ENCODE data around the gene KIFAP3.
"Not testable (repeated sequence)": the region's sequence is repeated elsewhere in the genome, so short reads cannot be mapped to it uniquely, and the experiment has no call there.

The KIFAP3 gene

GRCh38 chr1:170064821-170065220 is 9.7 kb downstream of the KIFAP3 start:
- DNase-seq (ENCODE audit: extremely low read depth in 1 of 2, low read depth in 1 of 2) = no peak

GRCh38 chr1:170063109-170063826 is 11.2 kb downstream of the KIFAP3 start:
- DNase-seq (ENCODE audit: extremely low read depth in 1 of 2, low read depth in 1 of 2) = no peak

GRCh38 chr1:170061676-170062075 is 12.8 kb downstream of the KIFAP3 start:
- DNase-seq (ENCODE audit: extremely low read depth in 1 of 2, low read depth in 1 of 2) = not testable (repeated sequence)

DNA sequence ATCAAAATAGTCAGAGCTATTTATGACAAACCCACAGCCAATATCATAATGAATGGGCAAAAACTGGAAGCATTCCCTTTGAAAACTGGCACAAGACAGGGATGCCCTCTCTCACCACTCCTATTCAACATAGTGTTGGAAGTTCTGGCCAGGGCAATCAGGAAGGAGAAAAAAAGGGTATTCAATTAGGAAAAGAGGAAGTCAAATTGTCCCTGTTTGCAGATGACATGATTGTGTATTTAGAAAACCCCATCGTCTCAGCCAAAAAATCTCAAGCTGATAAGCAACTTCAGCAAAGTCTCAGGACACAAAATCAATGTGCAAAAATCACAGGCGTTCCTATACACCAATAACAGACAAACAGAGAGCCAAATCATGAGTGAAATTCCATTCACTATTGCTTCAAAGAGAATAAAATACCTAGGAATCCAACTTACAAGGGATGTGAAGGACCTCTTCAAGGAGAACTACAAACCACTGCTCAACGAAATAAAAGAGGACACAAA is 14.4 kb downstream of the KIFAP3 start:
- not testable (repeated sequence) for DNase-seq (ENCODE audit: extremely low read depth in 1 of 2, low read depth in 1 of 2)

DNA sequence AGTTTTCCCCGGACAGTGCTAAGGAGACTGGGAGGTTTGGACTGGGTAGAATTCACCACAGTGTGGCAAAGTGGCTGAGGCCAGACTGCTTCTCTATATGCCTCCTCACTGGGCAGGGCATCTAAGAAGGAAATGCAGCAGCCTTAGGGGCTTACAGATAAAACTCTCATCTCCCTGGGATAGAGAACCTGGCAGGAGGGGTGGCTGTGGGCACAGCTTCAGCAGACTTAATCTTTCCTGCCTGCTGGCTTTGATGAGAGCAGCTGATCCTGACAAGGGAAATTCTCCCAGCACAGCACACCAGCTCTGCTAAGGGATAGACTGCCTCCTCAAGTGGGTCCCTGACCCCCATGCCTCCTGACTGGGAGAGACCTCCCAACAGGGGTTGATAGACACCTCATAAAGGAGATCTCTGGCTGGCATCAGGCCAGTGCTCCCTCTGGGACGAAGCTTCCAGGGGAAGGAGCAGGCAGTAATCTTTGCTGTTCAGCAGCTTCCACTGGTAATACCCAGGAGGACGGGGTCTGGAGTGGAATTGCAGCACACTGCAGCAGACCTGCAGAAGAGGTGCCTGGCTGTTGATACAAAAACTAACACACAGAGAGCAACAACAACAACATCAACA is 25.2 kb downstream of the KIFAP3 start:
- no peak for DNase-seq (ENCODE audit: extremely low read depth in 1 of 2, low read depth in 1 of 2)

- DNase-seq (ENCODE audit: extremely low read depth in 1 of 2, low read depth in 1 of 2) = no peak
These were observed 26.0 kb downstream of the KIFAP3 start for GRCh38 chr1:170048515-170048914.

GRCh38 chr1:170044187-170044586 is 30.3 kb downstream of the KIFAP3 start:
- no peak for DNase-seq (ENCODE audit: extremely low read depth in 1 of 2, low read depth in 1 of 2)

DNA sequence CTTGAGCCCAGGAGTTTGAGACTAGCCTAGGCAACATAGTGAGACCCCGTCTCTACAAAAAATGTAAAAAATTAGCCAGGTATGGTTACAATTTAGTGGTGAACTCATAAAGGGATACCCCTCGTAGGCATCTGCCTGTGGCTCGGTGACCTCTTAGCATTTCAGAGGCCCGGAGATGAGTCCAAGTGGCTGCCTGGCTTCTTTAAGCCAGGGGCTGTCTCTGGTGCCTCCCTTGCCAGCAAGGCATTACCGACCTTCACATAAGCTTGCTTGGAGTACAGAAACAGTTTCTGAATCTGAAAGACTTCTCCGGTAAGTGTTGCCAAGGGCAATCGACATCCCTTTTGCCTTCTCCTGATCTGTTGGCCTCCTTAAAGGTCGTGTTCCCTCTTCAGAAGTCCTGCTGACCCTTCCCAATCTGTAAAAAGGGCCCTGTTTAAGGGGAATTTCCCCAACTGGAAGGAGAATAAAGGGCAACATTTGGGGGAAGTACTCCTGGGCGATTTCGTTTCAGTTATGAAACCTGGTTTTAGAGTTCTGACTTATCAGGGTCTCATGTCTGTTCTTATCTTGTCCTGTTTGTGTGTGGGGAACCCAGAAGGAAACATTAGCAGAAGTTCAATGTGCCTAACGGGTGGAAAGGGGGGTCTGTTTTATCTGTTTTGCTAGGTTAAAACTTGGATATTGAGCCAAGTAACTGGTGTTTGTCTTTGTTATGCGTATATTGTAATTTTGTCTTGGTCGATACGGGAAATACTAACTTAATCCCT is 32.9 kb downstream of the KIFAP3 start:
- no peak for DNase-seq (ENCODE audit: extremely low read depth in 1 of 2, low read depth in 1 of 2)

DNA sequence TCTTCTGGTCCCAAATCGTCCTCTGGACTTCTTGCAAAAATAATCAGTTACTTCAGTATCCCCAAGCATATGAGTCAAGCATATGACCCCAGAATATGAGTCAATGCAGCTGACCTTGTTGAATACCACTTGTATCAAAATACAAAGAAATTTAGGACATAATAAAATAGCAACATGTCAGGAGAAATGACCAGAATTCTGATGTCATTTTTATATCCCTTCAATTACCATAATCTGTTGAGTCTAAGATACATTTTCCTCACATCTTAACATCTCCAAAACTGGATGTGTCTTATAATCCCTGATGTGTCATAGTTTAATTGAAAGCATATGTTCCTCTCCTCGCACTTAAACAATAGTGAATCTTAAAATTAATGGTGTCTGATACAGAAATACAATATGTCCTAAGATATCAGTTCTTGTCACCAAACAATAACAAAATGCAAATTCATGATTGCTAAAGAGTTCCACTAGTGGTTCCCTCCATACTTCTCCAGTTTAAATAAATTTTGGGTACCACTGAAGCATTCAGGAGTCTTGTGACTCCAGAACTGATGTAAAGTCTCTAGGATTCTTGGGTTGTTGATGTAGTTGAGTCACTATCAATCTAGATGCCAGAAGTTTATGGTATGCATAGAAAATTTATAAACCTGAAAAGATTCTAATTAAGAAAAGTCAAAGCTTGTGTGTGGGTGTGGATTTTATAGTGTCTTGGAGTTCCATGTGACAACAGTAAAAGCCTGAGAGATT is 41.8 kb downstream of the KIFAP3 start:
- no peak for DNase-seq (ENCODE audit: extremely low read depth in 1 of 2, low read depth in 1 of 2)

DNA sequence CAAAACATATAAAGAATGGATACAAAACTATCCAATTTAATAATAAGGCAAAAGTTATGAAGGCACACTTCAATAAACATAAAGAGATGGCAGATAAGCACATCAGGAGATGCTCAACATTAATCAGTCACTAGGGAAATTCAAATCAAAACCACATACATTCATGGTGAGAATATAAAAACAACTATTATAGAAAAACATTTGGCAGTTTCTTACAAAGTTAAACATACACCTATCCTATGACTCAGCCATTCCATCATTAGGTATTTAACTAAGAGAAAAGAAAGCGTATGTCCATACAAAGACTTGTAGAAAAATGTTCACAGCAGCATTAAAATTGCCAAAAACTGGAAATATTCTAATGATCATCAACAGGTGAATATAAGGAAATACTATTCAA is 44.3 kb downstream of the KIFAP3 start:
- DNase-seq (ENCODE audit: extremely low read depth in 1 of 2, low read depth in 1 of 2) = no peak

- no peak for DNase-seq (ENCODE audit: extremely low read depth in 1 of 2, low read depth in 1 of 2)
These were observed 46.7 kb downstream of the KIFAP3 start for GRCh38 chr1:170027760-170028159.

- no peak for DNase-seq (ENCODE audit: extremely low read depth in 1 of 2, low read depth in 1 of 2)
These were observed 53.6 kb downstream of the KIFAP3 start for GRCh38 chr1:170020859-170021258.

DNA sequence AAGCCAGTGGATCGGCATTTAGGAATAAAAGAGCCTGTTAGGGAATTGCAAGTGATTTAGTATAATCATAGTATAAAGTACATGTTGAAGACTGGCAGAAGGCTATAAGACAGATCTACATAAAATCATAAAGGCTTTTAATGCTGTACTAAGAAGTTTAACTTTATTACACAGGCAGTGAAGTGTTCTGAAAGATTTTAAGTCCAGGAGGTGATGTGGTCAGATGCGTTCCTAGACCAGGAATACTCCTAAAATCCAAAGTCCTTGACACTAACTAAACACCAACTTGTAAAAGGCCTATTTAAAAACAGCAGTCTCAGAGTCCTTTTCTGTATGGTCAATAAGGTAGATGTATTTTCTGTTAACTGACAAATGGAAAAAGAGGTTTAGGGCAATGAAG is 57.0 kb downstream of the KIFAP3 start:
- DNase-seq (ENCODE audit: extremely low read depth in 1 of 2, low read depth in 1 of 2) = no peak

- DNase-seq (ENCODE audit: extremely low read depth in 1 of 2, low read depth in 1 of 2) = no peak
These were observed 61.6 kb downstream of the KIFAP3 start for GRCh38 chr1:170012920-170013319.

GRCh38 chr1:170010443-170010842 is 64.1 kb downstream of the KIFAP3 start:
- no peak for DNase-seq (ENCODE audit: extremely low read depth in 1 of 2, low read depth in 1 of 2)

DNA sequence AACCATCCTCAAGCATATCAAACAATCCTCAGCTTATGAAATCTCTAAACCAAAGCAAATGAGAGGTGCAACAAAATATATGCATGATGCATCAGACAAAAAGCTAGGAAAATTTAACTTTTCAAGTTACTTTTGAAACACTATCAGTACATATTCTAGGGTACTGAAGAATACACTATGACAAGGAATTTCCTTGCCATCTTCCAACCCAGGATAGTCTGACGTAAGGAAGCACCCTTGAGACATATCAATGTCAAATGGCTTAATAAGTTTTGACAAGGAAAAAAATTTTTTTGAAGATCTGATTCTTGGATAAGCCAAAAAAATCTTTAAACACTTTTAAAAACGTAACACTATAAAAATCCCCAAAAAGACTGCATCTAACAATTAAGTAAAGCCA is 64.9 kb downstream of the KIFAP3 start:
- no peak for DNase-seq (ENCODE audit: extremely low read depth in 1 of 2, low read depth in 1 of 2)

DNA sequence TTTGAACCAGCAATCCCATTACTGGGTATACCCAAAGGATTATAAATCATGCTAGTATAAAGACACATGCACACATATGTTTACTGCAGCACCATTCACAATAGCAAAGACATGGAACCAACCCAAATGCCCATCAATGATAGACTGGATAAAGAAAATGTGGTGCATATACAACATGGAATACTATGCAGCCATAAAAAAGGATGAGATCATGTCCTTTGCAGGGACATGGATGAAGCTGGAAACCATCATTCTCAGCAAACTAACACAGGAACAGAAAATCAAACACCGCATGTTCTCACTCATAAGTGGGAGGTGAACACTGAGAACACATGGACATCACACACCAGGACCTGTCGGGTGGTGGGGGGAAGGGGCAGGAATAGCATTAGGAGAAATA is 65.8 kb downstream of the KIFAP3 start:
- DNase-seq (ENCODE audit: extremely low read depth in 1 of 2, low read depth in 1 of 2) = not testable (repeated sequence)

DNA sequence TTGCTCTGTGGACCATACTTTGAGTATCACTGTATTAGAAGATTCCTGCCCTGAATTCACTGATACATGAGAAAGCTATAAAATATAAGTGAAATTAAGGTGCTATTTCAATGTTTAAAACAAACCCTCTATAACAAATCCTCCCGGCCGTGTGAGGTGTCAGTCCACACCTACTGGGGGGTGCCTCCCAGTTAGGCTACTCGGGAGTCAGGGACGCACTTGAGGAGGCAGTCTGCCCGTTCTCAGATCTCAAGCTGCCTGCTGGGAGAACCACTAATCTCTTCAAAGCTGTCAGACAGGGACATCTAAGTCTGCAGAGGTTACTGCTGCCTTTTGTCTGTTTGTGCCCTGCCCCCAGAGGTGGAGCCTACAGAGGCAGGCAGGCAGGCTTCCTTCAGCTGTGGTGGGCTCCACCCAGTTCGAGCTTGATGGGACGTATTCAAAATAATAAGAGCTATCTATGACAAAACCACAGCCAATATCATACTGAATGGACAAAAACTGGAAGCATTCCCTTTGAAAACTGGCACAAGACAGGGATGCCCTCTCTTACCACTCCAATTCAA is 71.1 kb downstream of the KIFAP3 start:
- DNase-seq (ENCODE audit: extremely low read depth in 1 of 2, low read depth in 1 of 2) = not testable (repeated sequence)

GRCh38 chr1:170001266-170001665 is 73.2 kb downstream of the KIFAP3 start:
- DNase-seq (ENCODE audit: extremely low read depth in 1 of 2, low read depth in 1 of 2) = no peak

DNA sequence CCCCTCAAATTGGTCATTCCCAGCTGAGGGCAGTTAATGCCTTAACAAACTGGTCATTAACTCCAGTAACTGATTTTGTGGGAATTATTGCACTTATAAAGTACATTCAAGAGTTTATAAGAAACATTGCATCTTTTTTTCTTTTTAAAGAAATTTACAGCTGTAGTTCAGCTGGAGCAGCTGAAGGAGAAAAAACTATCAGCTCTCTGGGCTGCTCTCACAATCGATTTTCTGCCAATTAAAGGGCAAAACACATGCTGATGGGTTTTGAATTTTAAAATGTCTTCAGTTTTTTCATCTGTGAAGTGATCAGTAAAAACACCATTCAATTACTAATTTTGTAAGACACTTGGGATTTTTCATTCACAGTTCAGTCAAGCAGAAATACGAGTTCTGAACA is 74.7 kb downstream of the KIFAP3 start:
- DNase-seq (ENCODE audit: extremely low read depth in 1 of 2, low read depth in 1 of 2) = no peak

- no peak for DNase-seq (ENCODE audit: extremely low read depth in 1 of 2, low read depth in 1 of 2)
These were observed 75.2 kb downstream of the KIFAP3 start for GRCh38 chr1:169999331-169999741.

All from stimulated activated CD8-positive, alpha-beta memory T cell treated with anti-CD3 and anti-CD28 coated beads, Interleukin-7, amount 100 ng/mL, for 48 hours (primary cell).